HL-60 (cell line): ENCODE measurements around the gene INHBE.

Experiments
- GABPA ChIP-seq: IDR thresholded peaks from 2 replicates; pipeline ENCODE4 v1.6.1; 2012; ENCODE audit warnings: low read depth
- POLR2AphosphoS5 ChIP-seq: IDR thresholded peaks from 2 replicates; pipeline ENCODE4 v1.6.1; 2012; ENCODE audit warnings: low read depth
- SPI1 ChIP-seq: IDR thresholded peaks from 2 replicates; pipeline ENCODE4 v1.6.1; 2012; ENCODE audit warnings: low read depth, mild to moderate bottlenecking, borderline replicate concordance
- TF ChIP-seq, protein P1 (sequence below): IDR thresholded peaks from one replicate; pipeline ENCODE4 v1.5.1; 2011; ENCODE audit warnings: low read length, control low read depth, inconsistent platforms; ENCODE audit not compliant: insufficient read depth
- TF ChIP-seq, protein P2 (sequence below): IDR thresholded peaks from 2 replicates; pipeline ENCODE4 v1.6.1; 2012; ENCODE audit warnings: low read depth; ENCODE audit not compliant: insufficient replicate concordance

- TF ChIP-seq, protein P1, sequence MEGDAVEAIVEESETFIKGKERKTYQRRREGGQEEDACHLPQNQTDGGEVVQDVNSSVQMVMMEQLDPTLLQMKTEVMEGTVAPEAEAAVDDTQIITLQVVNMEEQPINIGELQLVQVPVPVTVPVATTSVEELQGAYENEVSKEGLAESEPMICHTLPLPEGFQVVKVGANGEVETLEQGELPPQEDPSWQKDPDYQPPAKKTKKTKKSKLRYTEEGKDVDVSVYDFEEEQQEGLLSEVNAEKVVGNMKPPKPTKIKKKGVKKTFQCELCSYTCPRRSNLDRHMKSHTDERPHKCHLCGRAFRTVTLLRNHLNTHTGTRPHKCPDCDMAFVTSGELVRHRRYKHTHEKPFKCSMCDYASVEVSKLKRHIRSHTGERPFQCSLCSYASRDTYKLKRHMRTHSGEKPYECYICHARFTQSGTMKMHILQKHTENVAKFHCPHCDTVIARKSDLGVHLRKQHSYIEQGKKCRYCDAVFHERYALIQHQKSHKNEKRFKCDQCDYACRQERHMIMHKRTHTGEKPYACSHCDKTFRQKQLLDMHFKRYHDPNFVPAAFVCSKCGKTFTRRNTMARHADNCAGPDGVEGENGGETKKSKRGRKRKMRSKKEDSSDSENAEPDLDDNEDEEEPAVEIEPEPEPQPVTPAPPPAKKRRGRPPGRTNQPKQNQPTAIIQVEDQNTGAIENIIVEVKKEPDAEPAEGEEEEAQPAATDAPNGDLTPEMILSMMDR = no peak
- TF ChIP-seq POLR2AphosphoS5 (no peak), GABPA (no peak), SPI1 (no peak)
- TF ChIP-seq, protein P2, sequence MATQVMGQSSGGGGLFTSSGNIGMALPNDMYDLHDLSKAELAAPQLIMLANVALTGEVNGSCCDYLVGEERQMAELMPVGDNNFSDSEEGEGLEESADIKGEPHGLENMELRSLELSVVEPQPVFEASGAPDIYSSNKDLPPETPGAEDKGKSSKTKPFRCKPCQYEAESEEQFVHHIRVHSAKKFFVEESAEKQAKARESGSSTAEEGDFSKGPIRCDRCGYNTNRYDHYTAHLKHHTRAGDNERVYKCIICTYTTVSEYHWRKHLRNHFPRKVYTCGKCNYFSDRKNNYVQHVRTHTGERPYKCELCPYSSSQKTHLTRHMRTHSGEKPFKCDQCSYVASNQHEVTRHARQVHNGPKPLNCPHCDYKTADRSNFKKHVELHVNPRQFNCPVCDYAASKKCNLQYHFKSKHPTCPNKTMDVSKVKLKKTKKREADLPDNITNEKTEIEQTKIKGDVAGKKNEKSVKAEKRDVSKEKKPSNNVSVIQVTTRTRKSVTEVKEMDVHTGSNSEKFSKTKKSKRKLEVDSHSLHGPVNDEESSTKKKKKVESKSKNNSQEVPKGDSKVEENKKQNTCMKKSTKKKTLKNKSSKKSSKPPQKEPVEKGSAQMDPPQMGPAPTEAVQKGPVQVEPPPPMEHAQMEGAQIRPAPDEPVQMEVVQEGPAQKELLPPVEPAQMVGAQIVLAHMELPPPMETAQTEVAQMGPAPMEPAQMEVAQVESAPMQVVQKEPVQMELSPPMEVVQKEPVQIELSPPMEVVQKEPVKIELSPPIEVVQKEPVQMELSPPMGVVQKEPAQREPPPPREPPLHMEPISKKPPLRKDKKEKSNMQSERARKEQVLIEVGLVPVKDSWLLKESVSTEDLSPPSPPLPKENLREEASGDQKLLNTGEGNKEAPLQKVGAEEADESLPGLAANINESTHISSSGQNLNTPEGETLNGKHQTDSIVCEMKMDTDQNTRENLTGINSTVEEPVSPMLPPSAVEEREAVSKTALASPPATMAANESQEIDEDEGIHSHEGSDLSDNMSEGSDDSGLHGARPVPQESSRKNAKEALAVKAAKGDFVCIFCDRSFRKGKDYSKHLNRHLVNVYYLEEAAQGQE = no peak
These were observed 43.0 kb downstream of the INHBE start for GRCh38 chr12:57498132-57498502.
